Measurements from ENCODE around the gene TRERF1.

GRCh38 chr6:42396720-42397119 lies 55.0 kb downstream of the TRERF1 start:
- TF ChIP-seq MLX (CRISPR knock-in tag; IDR thresholded peaks at IDR 0.05) (no peak), CTCF (IDR thresholded peaks at IDR 0.05) (no peak), ATF1 (CRISPR knock-in tag; IDR thresholded peaks at IDR 0.05) (no peak)

Data from WTC11 (cell line).